Cardiac septum (tissue), 1 donor: ENCODE measurements around the gene PSAP. TPM values are rescaled to one million over a fixed set of nuclear protein-coding genes. Genes with fewer than 3 reads are reported as not detected.

Experiments
- DNase-seq: peaks from one replicate; pipeline ENCODE4 v3.0.0-alpha.2; 2020; ENCODE audit warnings: low spot score
- intact Hi-C: fragments of 100-400 bp; cut with DNase I; formaldehyde crosslinking; loops from one replicate; pipeline ENCODE4 v1.14.0; 2022
- total RNA-seq: library from RNA; stranded (reverse); fragmentation: NEBNext Ultra II Directional; extraction: Animal tissue kit (Norgen Biotek cat#: 25700); gene quantifications from one replicate; pipeline ENCODE4 v1.2.1, GENCODE V29; 2021
- donor health status: DM: no; HTN: no; CAD: no.

The PSAP gene
- total RNA-seq, 1 donor from 2014 or later = 1,123 TPM

DNA sequence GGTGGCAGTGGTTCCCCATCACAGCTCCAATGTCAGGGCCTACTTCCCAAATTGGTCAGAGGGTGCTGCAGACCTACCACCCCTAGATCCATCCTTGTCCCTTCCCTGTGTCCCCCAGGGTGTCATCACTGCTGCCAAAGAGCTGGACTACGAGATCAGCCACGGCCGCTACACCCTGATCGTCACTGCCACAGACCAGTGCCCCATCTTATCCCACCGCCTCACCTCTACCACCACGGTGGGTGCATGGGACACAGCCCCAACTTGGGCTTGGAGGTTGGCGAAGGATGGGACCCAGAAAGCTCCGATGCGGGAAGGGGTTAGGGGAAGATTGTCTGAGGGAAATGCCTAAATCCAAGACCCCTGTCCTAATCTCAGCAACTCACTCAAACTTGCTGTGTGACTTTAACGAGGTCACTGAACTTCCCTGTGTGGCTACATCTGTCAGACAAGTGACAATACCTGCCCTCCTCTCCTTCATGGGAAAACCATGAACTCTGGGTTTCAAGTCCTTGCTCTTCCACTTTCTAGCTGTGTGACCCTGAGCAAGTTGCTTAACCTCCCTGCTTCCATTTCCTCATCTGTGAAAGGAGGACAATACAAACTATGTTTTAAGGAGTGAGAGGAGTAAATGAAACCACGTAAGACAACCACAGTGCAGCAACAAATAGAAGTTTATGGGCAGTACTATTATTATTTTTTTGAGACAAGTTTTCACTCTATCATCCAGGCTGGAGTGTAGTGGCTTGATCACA is 72.8 kb downstream of the PSAP start:
- intact Hi-C loops = no loop called here
- DNase-seq = no peak

GRCh38 chr10:71777213-71777985 is 73.7 kb downstream of the PSAP start:
- intact Hi-C loops = no loop called here
- DNase-seq = no peak

DNA sequence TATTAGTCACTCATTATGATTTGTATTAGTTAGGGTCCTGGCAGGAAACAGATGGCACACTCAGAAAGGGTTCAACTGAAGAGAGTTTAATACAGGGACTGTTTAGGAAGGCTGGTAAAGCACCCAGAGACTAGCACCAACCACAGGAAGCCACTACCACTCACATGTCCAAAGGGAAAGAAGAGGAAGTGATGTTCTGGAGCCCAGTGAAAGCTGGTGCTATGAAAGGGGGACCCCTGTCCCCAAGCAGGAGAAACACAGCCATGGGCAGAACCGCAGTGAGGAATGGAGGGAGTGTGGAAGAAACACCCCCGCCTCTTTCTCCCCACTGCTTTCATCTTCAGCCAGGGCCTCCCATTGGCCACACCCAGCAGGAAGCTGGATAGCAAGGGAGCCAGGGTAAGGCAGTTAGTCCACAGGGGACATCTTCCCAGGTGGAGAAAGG is 74.5 kb downstream of the PSAP start:
- intact Hi-C loops = no loop called here
- DNase-seq = no peak

DNA sequence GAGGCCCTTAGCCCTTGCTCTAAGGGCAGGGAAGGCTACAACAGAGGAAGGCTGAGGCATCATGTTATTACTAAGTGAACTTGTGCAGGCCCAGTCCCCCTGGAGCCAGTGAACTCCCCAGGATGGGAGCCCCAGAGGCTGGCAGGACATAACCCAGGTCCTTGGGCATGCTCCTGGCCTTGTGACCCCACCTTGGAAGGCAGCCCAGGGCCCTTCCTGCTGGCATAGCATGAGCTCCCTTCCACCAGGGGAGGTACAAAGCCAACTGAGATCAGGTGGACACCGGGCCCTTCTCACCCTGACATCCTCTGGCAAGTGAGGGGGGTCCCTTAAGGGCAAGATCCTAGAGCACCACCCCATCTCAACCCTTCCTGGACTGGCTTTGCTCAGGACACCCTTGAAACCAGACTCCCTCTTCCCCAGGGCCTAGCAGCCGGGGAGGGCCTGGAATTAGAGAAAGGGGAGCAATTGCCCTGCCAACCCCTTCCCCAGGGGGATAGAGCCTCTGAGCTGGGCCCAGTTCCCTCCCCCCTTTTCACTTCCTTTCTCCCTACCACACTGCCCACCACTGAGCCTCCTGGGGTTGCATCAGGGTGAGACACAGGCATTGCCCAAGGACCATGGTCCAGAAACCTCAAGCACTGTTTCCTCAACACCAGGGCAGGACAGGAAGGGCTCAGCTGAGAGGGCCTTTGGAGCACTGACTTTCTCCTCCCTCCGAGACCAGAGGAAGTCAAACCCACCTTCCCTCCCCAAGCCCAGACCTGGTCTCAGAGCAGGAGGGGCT is 75.9 kb downstream of the PSAP start:
- intact Hi-C loops = loop anchor here (5.0 kb wide), 2 partner anchors 48 to 78 kb away; no protein-coding TSS in a partner anchor
- DNase-seq = peak; percentile 91

- peak; percentile 98 for DNase-seq
- intact Hi-C loops = loop anchor here (2.0 to 5.0 kb wide), 4 partner anchors 27 to 76 kb away; no protein-coding TSS in a partner anchor
Measured at GRCh38 chr10:71773221-71773971, 77.7 kb downstream of the PSAP start, which contains the start of gene VSIR. Gene VSIR (minus strand): TSS chr10:71773520. CDS start chr10:71773439, 81 bp downstream.

DNA sequence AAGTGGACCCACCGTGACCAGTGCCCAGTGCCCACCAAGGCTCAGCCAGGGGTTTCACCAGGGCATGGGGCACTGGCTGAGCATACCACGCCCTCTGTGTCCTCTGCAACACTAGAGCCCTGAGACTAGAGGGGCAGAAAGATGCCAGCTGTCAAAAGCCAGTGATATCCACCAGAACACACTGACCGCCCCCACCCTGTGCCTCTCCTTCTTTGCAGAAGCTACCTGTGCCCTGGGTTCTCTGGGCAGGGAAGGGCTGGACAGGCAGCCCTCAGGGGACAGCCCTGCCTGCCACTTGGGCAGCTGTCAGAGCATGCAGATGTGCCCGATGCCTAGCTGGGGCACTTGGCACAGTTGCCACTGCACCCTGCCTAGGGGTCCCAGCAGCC is 78.2 kb downstream of the PSAP start:
- no peak for DNase-seq

DNA sequence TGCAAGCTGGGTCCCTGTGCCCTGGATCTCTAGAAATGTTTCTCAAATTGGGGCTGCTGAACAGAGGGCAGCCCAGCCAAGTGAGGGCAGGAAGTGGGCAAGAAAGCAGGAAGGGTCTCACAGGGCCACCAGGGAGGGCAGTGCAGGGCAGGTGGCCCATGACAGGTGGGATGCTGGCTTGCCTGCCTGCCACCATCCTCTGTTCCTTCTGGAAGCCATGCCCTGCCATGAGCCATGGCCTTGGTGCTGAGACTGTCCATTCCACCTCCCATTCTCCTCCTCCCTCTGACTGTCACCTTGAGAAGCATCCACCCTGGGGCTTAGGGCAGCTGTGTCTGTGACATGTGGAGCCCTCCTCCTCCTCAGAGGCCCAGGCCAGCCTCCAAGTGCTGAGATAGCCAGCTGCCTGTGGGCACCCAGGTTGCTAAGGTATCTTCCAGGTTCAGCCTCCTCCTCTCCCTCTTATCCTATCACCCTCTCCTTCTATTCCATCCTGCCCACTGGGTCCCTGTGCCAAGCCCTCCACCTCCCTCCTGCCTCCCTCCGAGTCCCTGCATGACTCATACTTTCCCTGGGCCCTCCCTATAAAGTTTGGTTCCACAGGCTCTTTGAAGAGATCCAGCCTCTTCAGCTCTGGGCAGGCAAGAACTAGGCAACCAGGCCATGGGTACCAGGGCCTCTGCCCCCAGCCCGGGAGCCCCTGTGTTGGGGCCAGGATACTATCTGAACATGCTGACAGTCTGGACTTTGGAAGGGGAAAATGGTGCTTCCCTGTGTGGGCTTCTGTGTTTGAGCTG is 79.0 kb downstream of the PSAP start:
- intact Hi-C loops = loop anchor here (2.0 to 5.0 kb wide), 4 partner anchors 25 to 75 kb away; no protein-coding TSS in a partner anchor
- DNase-seq = peak; percentile 89

More for the DNA sequence above, 78.2 kb downstream of the PSAP start:
- intact Hi-C loops = loop anchor here (2.0 to 5.0 kb wide), 4 partner anchors 26 to 76 kb away; no protein-coding TSS in a partner anchor

- intact Hi-C loops = loop anchor here (5.0 kb wide), 2 partner anchors 44 to 74 kb away; no protein-coding TSS in a partner anchor
- no peak for DNase-seq
Measured at GRCh38 chr10:71771204-71771603, 79.8 kb downstream of the PSAP start.

DNA sequence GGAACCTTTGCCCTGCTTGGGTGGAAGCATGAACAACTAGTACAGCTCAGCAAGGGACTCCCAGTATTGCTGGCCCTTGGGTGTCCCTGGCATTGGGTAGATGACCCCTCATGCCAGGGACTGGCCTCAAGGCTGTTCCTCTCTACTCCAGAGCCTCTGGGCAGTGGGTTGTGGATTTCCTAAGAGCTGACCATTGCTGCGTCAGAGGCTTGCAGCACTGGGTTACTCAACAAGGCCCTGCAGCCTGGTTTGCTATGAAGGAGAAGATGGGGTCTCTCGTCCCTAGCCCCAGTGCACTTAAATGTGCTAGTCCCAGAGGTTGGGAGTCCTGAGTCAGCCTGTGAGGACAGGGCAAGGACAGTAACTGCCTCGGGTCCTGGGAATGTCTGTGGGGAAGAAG is 80.3 kb downstream of the PSAP start:
- intact Hi-C loops = loop anchor here (5.0 kb wide), 2 partner anchors 43 to 73 kb away; no protein-coding TSS in a partner anchor
- peak; percentile 93 for DNase-seq

GRCh38 chr10:71770255-71770654 is 80.8 kb downstream of the PSAP start:
- no peak for DNase-seq
- intact Hi-C loops = loop anchor here (5.0 kb wide), 2 partner anchors 43 to 73 kb away; no protein-coding TSS in a partner anchor

DNA sequence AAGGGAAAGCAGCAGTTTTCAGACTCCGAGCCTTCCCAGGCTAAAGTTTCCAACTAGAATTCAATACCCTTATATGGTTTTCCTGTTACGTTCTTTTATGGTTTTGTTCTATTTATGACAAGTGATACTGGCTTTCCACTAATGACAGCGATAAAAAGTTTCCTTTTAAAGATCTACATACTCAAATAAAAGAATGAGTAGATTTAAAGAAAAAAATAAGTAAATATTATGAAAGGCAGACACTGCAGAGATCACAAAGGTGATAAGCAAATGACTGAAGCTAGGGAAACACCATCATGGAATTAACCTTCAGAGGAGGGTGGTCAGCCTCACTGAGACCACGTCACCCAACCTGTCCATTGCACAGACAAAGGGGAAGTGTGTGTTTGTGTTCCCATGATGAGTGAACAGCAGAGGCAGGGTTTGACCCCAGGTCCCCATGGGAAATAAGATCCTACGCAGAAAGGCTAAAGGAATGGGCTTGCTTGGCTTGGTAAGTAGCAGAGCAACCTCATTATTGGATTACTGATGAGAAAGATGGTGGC is 81.7 kb downstream of the PSAP start:
- DNase-seq = no peak
- intact Hi-C loops = loop anchor here (5.0 kb wide), 1 partner anchor 222 kb away; no protein-coding TSS in a partner anchor

DNA sequence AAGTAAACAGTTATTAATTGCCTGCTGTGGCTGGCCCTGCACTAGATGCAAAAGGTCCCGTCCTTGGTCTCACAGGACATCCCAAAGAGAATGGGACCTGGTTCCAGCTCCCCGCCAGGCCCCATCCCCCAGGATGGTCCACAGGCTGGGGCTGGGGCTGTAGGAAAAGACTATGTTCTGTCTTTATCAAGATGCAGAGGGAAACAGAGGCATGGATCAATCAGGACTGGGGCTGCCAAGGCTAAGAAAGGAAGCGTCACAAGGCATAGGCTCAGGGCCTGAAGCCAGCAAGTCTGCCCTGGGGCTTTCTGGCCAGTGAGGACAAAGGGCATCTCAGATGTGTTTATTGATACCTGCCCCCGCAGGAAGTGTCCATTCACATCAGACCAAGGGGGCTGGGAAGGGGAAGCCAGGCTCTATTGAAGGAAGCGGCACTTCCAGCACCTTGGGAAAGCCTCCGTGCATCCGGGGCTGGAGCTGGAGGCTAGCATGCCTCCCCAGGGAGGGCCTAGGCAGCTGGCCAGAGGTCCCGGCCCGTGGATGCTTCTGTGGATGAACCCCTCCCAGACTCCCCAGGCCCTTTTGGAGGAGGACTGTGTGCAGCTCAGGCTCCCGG is 83.5 kb downstream of the PSAP start:
- intact Hi-C loops = loop anchor here (5.0 kb wide), 1 partner anchor 220 kb away; no protein-coding TSS in a partner anchor
- peak; percentile 83 for DNase-seq

GRCh38 chr10:71766717-71767419 is 84.2 kb downstream of the PSAP start:
- intact Hi-C loops = loop anchor here (5.0 kb wide), 1 partner anchor 220 kb away; no protein-coding TSS in a partner anchor

More at GRCh38 chr10:71766717-71767419, 84.2 kb downstream of the PSAP start:
- DNase-seq = peak; percentile 85
